HG03342 (cell line): ENCODE data around the gene TOPBP1.
A peak's percentile ranks its signal among the peaks of the same experiment; 100 is the strongest.
"Not testable (repeated sequence)": the region's sequence is repeated elsewhere in the genome, so short reads cannot be mapped to it uniquely, and the experiment has no call there.

Experiments
- ATAC-seq: cut with Tn5 transposase; IDR thresholded peaks from one replicate; pipeline ENCODE4 v1.9.1; 2021; ENCODE audit warnings: mild to moderate bottlenecking, moderate library complexity; ENCODE audit not compliant: unreplicated experiment

TOPBP1 gene

GRCh38 chr3:133661454-133662277 is at the start of gene TOPBP1:
TOPBP1 (minus strand) TSS chr3:133661941; CDS start chr3:133661127, 814 bp downstream.
- peak; percentile 91 for ATAC-seq

- ATAC-seq = no peak
These were observed 49.3 kb upstream of the TOPBP1 start for GRCh38 chr3:133711013-133711412.

- ATAC-seq = no peak
These were observed 47.5 kb upstream of the TOPBP1 start for GRCh38 chr3:133709139-133709750.

GRCh38 chr3:133706033-133706432 is 44.3 kb upstream of the TOPBP1 start:
- ATAC-seq = no peak

GRCh38 chr3:133703915-133704314 is 42.2 kb upstream of the TOPBP1 start:
- no peak for ATAC-seq

- no peak for ATAC-seq
These were observed 40.0 kb upstream of the TOPBP1 start for GRCh38 chr3:133701435-133702358.

- no peak for ATAC-seq
These were observed 38.6 kb upstream of the TOPBP1 start for GRCh38 chr3:133700351-133700750.

- no peak for ATAC-seq
These were observed 38.2 kb upstream of the TOPBP1 start for GRCh38 chr3:133699903-133700302.

GRCh38 chr3:133699467-133699866 is 37.7 kb upstream of the TOPBP1 start:
- ATAC-seq = no peak

- no peak for ATAC-seq
These were observed 36.2 kb upstream of the TOPBP1 start for GRCh38 chr3:133697960-133698359.

- ATAC-seq = no peak
These were observed 33.9 kb upstream of the TOPBP1 start for GRCh38 chr3:133695560-133696171.

- ATAC-seq = no peak
These were observed 32.8 kb upstream of the TOPBP1 start for GRCh38 chr3:133694288-133695268.

- no peak for ATAC-seq
These were observed 32.1 kb upstream of the TOPBP1 start for GRCh38 chr3:133693821-133694220.

GRCh38 chr3:133692759-133693158 is 31.0 kb upstream of the TOPBP1 start:
- no peak for ATAC-seq

- no peak for ATAC-seq
These were observed 29.7 kb upstream of the TOPBP1 start for GRCh38 chr3:133691273-133692107.

- ATAC-seq = not testable (repeated sequence)
These were observed 16.3 kb upstream of the TOPBP1 start for GRCh38 chr3:133677993-133678392.

- no peak for ATAC-seq
These were observed 14.8 kb upstream of the TOPBP1 start for GRCh38 chr3:133676336-133677118.
